BLaER1 treated with 17β-estradiol and CSF1 and Interleukin-3, amounts not matched to agents 10 nM and 100 nM (cell line): ENCODE results near the gene KRTAP1-4.
"Not testable (repeated sequence)": the region's sequence is repeated elsewhere in the genome, so short reads cannot be mapped to it uniquely, and the experiment has no call there.

Experiments
- H3K27ac ChIP-seq, 11 experiments: shearing (Covaris generic); formaldehyde crosslinking; 2 replicates each; pipeline ENCODE4 v1.8.1; 2022
- H3K27me3 ChIP-seq, 11 experiments: shearing (Covaris generic); formaldehyde crosslinking; 2 replicates each; pipeline ENCODE4 v1.8.1; 2022
- H3K36me3 ChIP-seq, 11 experiments: shearing (Covaris generic); formaldehyde crosslinking; 2 replicates each; pipeline ENCODE4 v1.8.1; 2022
- H3K4me1 ChIP-seq, 10 experiments: shearing (Covaris generic); formaldehyde crosslinking; 2 replicates each; pipeline ENCODE4 v1.8.1; 2022
- H3K4me2 ChIP-seq, 11 experiments: shearing (Covaris generic); formaldehyde crosslinking; 2 replicates each; pipeline ENCODE4 v1.8.1; 2022
- H3K4me3 ChIP-seq, 10 experiments: shearing (Covaris generic); formaldehyde crosslinking; 2 replicates each; pipeline ENCODE4 v1.8.1; 2022
- H3K9ac ChIP-seq, 11 experiments: shearing (Covaris generic); formaldehyde crosslinking; 2 replicates each; pipeline ENCODE4 v1.8.1; 2022
- H3K9me3 ChIP-seq, 11 experiments: shearing (Covaris generic); formaldehyde crosslinking; replicated peaks in 1 of 11; 2 replicates each; pipeline ENCODE4 v1.8.1; 2022
- H4K20me1 ChIP-seq, 11 experiments: shearing (Covaris generic); formaldehyde crosslinking; 2 replicates each; pipeline ENCODE4 v1.8.1; 2022
- Cebpa-rat ChIP-seq, 11 experiments: shearing (Covaris generic); IDR thresholded peaks; 2 replicates each; pipeline ENCODE4 v1.8.1; 2022

Gene KRTAP1-4

DNA sequence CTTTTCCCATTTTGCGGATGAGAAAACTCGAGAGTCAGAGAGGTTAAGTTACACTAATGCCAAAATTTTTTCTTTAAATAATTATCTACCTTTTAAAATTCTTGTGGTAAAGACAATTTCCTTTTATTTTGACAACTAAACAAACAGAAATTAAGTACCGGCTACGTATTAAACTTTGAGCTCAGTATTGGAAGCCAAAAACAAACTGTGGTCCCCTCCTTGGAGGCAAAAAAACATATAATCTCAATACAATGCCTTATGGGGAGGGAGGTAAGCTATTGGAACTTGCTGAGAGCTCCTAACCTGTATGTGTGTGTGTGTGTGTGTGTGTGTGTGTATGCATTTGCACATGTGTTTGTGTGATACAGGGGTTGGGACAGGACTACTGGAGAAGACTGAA lies 33.5 kb upstream of the KRTAP1-4 start:
- Histone ChIP-seq H3K36me3 (no peaks in the 10 kb centered on the region), H3K27ac (no peak overlapping the region), H3K4me2 (no peak overlapping the region), H3K4me1 (no peaks in the 10 kb centered on the region), H3K4me3 (no peak overlapping the region), H3K9ac (no peak overlapping the region), H3K9me3 (no peaks in the 10 kb centered on the region), H3K27me3 (no peaks in the 10 kb centered on the region), H4K20me1 (no peaks in the 10 kb centered on the region)
- no peak for TF ChIP-seq Cebpa-rat (IDR thresholded peaks at IDR 0.05)

- Histone ChIP-seq H3K9me3 (peaks cover 0 to 7% (median 0%) of the 10 kb centered on the region in 11 experiments; a peak in 1 of 22 replicates), H3K36me3 (no peaks in the 10 kb centered on the region), H3K4me1 (no peaks in the 10 kb centered on the region), H3K27ac (no peak overlapping the region), H3K4me3 (no peak overlapping the region), H4K20me1 (no peaks in the 10 kb centered on the region), H3K9ac (no peak overlapping the region), H3K27me3 (no peaks in the 10 kb centered on the region), H3K4me2 (no peak overlapping the region)
- no peak for TF ChIP-seq Cebpa-rat (IDR thresholded peaks at IDR 0.05)
These were observed 32.0 kb upstream of the KRTAP1-4 start for GRCh38 chr17:41061964-41062363.

DNA sequence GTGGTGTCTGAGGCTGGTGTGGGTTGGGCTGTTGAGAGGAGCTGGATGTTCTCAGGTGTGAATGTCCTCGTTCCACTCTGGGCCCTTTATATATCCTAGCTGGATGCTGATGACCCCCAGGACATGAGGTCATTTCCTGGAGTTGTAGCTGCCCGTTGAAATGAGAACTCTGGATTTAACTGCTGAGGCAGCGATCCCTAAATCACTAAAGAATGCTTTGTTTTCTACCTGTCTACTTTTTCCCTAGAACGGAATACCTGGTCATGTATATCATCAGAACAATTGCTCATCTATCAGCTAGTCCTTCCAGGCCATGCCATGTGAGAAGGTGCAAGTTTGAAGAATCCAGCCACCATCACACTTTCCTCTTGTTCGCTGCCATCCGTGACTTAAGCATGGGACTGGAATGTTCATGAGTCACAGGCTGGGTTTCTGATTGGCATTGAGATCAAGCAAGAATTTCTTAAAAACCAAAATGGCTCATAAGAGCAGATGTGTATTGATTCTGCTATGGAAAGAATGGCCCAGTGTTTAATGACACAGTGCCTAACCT lies 30.1 kb upstream of the KRTAP1-4 start, which contains the start of gene KRTAP2-3:
KRTAP2-3 (minus strand) TSS at position 63 of the 553 bp plus-strand sequence. CDS start 64 bp downstream, outside the sequence.
- TF ChIP-seq Cebpa-rat (IDR thresholded peaks at IDR 0.05) = no peak
- no peak within 1 kb of the TSS for H3K9ac ChIP-seq
- no peaks in the 10 kb centered on the region for H3K27me3 ChIP-seq
- H3K27ac ChIP-seq = no peak within 1 kb of the TSS
- H3K4me3 ChIP-seq = no peak within 1 kb of the TSS
- peaks cover 0 to 8% (median 0%) of the 10 kb centered on the region in 11 experiments; a peak in 1 of 22 replicates for H3K9me3 ChIP-seq
- H3K4me1 ChIP-seq = no peaks in the 10 kb centered on the region
- H3K36me3 ChIP-seq = no peaks in the 10 kb centered on the region
- H4K20me1 ChIP-seq = no peaks in the 10 kb centered on the region
- no peak within 1 kb of the TSS for H3K4me2 ChIP-seq

DNA sequence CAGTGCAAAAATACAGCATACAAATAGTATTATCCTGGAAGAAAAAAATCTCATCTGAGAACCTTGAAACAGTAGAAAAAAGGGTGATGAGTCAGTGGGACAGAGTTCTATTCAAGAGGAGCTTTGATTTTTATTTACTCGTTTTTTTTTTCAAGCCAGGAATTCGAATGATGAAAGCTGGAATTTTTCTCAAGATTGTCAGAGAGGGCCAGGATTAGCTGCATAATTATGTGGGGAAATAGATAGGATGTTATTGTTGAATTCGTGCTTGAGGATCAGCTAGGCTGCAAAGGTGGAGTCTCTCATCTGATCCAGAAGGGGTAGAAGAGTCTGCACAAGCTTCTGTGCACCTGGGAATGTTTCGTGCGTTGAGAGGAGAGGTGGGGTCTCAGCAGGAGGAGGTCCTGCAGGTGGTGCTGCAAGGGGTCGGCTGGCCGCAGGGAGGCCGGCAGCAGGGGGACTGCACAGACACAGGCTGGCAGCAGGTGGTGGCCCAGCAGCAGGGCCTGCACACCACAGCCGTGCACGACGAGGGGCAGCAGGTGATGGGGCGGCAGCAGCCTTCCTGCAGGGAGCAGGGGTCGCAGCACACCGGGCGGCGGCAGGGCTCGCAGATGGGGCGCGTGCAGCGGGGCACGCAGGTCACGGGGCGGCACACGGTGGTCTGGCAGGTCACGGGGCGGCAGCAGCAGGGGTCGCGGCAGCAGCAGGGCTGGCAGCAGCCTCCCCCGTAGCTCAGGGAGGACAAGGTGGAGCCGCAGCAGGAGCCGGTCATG lies 29.5 kb upstream of the KRTAP1-4 start:
- H4K20me1 ChIP-seq, H3K27me3 ChIP-seq, H3K4me2 ChIP-seq, H3K9ac ChIP-seq, H3K27ac ChIP-seq, H3K36me3 ChIP-seq, H3K9me3 ChIP-seq, H3K4me3 ChIP-seq, H3K4me1 ChIP-seq: not testable (repeated sequence)

DNA sequence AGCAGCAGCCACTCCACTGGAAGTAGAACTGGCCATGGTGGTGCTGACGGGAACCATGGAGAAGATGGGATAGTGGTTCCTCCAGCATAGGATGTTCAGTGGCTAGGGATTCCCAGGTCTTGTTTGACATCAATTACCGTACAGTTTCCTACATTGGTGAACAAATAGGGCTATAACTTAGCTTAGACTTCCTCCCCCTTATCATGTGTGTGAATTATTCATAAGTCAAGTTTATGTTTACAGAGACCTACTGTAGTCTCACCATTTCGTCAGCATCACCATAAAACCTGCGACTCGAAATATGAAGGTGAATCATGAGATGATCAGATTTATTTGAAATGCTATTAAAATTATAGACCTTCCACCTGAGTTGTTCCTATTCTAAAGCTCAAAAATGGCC lies 28.7 kb upstream of the KRTAP1-4 start:
- no peaks in the 10 kb centered on the region for H3K36me3 ChIP-seq
- TF ChIP-seq Cebpa-rat (IDR thresholded peaks at IDR 0.05) = no peak
- H3K27ac ChIP-seq = no peak overlapping the region
- no peak overlapping the region for H3K4me2 ChIP-seq
- no peak overlapping the region for H3K9ac ChIP-seq
- no peaks in the 10 kb centered on the region for H3K27me3 ChIP-seq
- H3K4me1 ChIP-seq = no peaks in the 10 kb centered on the region
- H4K20me1 ChIP-seq = no peaks in the 10 kb centered on the region
- H3K4me3 ChIP-seq = no peak overlapping the region
- peaks cover 0 to 8% (median 0%) of the 10 kb centered on the region in 11 experiments; a peak in 2 of 22 replicates for H3K9me3 ChIP-seq

- Histone ChIP-seq H3K27ac (no peak overlapping the region), H3K4me1 (no peaks in the 10 kb centered on the region), H3K27me3 (no peaks in the 10 kb centered on the region), H4K20me1 (no peaks in the 10 kb centered on the region), H3K9ac (no peak overlapping the region), H3K4me3 (no peak overlapping the region), H3K4me2 (no peak overlapping the region), H3K36me3 (no peaks in the 10 kb centered on the region), H3K9me3 (peaks cover 0 to 15% (median 3%) of the 10 kb centered on the region in 11 experiments; a peak in 5 of 22 replicates)
- no peak for TF ChIP-seq Cebpa-rat (IDR thresholded peaks at IDR 0.05)
These were observed 27.6 kb upstream of the KRTAP1-4 start for GRCh38 chr17:41057547-41057946.

DNA sequence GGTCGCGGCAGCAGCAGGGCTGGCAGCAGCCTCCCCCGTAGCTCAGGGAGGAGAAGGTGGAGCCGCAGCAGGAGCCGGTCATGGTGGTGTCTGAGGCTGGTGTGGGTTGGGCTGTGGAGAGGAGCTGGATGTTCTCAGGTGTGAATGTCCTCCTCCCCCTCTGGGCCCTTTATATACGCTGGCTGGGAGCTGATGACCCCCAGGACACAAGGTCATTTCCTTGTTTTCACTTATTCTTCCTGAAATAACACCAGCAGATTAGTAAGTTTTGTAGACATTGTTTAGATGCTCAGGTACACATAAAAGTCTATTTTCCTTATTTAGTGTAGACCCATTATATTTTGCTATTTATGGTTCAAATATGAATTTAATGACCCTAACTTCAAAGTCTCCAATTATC lies 25.1 kb upstream of the KRTAP1-4 start, which contains the start of gene KRTAP2-2:
KRTAP2-2 (minus strand) TSS at position 101 of the 400 bp plus-strand sequence; CDS start at position 82, 19 bp downstream.
- not testable (repeated sequence) for H4K20me1 ChIP-seq, H3K4me2 ChIP-seq, H3K9ac ChIP-seq, H3K4me1 ChIP-seq, H3K4me3 ChIP-seq, H3K36me3 ChIP-seq, H3K27me3 ChIP-seq, H3K27ac ChIP-seq
- H3K9me3 ChIP-seq = peaks cover 0 to 15% (median 3%) of the 10 kb centered on the region in 11 experiments; a peak in 5 of 22 replicates

DNA sequence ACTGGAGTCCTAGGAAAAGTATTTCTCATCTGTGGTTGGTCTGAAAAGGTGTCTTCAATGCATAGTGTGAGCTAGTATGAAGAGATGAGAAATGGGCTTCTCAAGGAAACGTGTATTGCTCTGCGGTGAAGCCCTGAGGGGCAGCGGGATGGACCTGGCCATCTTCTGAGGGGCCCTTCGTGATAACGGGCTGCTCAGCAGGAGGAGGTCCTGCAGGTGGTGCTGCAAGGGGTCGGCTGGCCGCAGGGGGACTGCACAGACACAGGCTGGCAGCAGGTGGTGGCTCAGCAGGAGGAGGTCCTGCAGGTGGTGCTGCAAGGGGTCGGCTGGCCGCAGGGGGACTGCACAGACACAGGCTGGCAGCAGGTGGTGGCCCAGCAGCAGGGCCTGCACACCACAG lies 24.6 kb upstream of the KRTAP1-4 start:
- not testable (repeated sequence) for H3K9ac ChIP-seq, H4K20me1 ChIP-seq, H3K4me3 ChIP-seq, H3K36me3 ChIP-seq, H3K4me2 ChIP-seq, H3K4me1 ChIP-seq, H3K27me3 ChIP-seq, H3K27ac ChIP-seq
- peaks cover 0 to 15% (median 3%) of the 10 kb centered on the region in 11 experiments; a peak in 5 of 22 replicates for H3K9me3 ChIP-seq

DNA sequence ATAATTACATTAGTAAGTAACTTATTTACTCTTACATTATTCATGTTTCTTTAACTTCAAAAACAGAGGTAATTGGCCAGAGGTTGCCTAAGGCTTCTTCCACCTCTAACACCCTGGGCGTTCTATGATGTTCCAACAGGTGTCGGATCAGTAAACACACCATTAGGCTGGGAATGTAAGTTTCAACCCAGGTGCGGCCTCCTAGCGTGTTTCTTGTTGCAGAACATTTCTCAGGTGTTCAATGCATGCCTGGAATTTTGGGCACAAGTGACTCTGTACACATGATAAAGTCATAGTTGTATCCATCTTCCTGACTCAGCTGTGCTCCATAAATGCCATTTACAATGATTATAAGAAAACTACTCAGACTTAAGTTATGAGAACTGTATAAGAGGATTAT lies 24.0 kb upstream of the KRTAP1-4 start:
- Histone ChIP-seq H3K27me3 (no peaks in the 10 kb centered on the region), H3K27ac (no peak overlapping the region), H3K4me3 (no peak overlapping the region), H3K4me1 (no peaks in the 10 kb centered on the region), H3K9ac (no peak overlapping the region), H3K4me2 (no peak overlapping the region), H3K9me3 (peaks cover 0 to 15% (median 3%) of the 10 kb centered on the region in 11 experiments; a peak in 5 of 22 replicates), H3K36me3 (no peaks in the 10 kb centered on the region), H4K20me1 (no peaks in the 10 kb centered on the region)
- TF ChIP-seq Cebpa-rat (IDR thresholded peaks at IDR 0.05) = no peak

DNA sequence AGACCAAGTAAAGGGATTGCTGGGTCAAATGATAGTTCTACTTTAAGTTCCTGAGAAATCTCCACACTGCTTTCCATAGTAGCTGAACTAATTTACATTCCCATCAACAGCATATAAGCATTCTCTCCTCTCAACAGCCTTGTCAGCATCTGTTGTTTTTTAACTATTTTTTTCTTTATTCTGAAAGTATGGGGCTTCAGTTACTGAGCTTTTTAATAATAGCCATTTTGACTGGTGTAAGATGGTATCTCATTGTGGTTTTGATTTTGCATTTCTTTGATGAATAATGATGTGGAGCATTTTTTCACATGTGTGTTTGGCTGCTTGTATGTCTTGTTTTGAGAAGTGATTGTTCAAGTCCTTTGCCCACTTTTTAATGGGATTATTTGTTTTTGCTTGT lies 22.6 kb upstream of the KRTAP1-4 start:
- Histone ChIP-seq H3K27ac (no peak overlapping the region), H3K27me3 (no peaks in the 10 kb centered on the region), H4K20me1 (no peaks in the 10 kb centered on the region), H3K4me1 (no peaks in the 10 kb centered on the region), H3K9ac (no peak overlapping the region), H3K36me3 (no peaks in the 10 kb centered on the region), H3K4me3 (no peak overlapping the region), H3K4me2 (no peak overlapping the region), H3K9me3 (peaks cover 0 to 14% (median 2%) of the 10 kb centered on the region in 11 experiments; a peak in 5 of 22 replicates)
- no peak for TF ChIP-seq Cebpa-rat (IDR thresholded peaks at IDR 0.05)
